LHCN-M2 (cell line): ENCODE data around the gene RAP1GAP. TPM values are rescaled to one million over a fixed set of nuclear protein-coding genes. Genes with fewer than 3 reads are reported as not detected.

Experiments used
- DNase-seq: peaks from one replicate; pipeline ENCODE4 v3.0.0-alpha.2; 2012; ENCODE audit warnings: low read depth
- total RNA-seq: library from RNA; depleted of rRNA; stranded (reverse); fragments of >200 nt; gene quantifications from 2 replicates; pipeline ENCODE4 v1.2.3, GENCODE V29; 2014

RAP1GAP gene
- total RNA-seq, 1 experiment from 2014 or later: 0.06 TPM

DNA sequence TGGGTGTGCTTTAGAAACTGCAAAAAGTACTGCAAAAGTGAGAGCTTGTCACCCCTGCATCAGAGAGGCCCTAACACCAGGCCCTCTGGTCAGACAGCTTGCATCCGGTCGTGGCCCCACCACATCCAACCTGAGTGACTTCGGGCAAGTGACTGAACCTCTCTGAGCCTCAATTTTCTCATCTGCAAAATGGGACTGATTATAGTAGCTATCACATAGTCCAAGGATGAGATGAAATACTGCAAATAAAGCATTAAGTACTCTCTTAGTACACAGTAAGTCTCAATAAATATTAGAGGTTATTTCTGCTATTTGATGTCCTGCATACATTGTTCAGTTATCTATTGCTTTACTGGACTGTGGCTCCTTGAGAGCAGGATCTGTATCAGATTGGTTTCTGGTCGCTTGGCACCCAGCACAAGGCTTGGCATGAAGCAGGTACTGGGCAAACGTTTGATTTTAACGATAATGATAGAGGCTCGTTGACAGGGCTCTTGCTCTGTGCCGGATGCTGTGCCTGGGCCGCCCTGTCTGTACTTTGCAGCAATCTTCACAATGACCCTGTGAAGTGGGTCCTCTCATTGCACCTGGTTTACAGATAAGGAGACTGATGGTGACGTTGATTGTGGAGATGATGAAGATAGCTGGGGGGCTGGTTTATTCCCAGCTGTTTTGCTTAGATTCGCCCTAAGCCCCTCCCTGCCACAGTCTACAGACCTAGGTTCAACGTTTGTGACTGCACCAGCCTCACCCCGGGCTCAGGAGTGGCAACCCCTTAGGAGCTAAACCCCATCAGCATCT is 43.6 kb downstream of the RAP1GAP start:
- no peak for DNase-seq

DNA sequence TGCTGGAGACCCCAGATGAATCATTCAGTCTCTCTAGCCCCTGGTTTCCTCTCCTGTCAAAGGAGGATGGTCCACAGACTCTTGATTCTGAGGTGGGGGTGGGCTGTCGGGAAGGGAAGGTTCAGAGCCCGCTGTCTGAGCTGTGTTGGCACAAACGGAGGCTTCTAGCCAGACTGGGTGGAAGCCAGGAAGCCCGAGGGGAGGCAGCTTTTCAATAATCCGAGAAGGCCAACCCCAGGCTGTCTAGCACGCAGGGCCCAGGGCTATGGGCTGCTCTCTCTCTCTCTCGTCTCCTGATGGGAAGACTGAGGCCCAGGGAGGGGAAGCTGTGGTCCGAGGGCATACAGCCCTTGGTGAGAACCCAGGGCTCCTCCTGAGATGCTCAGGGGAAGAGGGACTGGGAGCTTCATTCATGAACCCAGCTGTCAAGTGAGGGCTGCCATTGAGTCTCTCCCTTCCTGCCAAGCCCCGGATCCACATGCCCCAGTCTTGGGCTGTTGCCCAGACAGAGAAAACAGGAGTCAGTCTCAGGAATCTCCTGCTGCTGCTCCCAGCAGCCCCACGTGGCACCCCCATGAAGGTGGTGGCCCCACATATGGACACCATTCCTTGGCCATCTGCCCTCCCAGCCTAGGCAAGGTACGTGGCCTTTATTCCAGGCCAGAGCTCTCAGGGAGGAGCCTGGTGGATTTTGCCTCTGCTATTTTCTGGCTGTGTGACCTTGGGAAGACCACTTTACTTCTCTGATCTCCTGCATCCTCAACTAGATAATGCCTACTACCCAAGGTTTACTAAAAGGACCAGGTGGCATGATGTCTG is 44.4 kb downstream of the RAP1GAP start:
- no peak for DNase-seq

DNA sequence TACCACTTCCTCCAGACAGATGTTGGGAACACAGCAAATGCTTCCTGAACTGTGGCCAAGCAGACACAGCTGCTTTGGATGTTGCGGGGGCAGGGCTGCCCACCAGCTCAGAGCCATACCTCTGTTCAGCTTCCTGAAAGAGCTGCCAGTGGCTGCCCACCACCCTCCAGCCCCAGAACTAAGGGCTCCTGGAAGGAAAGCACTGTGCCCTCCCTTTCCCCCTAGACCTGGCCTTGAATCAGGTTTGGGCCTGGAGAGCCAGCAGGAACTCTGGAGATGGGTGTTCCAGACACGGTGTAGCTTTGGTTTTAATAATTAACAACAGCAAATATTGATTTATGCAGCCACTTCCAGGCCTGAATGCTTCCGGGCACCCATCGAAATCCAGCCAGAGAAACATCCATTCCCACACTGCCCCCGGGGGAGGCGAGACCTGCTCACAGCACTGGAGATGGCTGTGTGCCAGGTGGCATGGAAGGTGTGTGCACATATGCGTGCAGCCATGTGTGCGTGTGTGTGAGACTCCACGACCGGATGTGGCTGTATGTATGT is 45.7 kb downstream of the RAP1GAP start:
- DNase-seq: no peak

DNA sequence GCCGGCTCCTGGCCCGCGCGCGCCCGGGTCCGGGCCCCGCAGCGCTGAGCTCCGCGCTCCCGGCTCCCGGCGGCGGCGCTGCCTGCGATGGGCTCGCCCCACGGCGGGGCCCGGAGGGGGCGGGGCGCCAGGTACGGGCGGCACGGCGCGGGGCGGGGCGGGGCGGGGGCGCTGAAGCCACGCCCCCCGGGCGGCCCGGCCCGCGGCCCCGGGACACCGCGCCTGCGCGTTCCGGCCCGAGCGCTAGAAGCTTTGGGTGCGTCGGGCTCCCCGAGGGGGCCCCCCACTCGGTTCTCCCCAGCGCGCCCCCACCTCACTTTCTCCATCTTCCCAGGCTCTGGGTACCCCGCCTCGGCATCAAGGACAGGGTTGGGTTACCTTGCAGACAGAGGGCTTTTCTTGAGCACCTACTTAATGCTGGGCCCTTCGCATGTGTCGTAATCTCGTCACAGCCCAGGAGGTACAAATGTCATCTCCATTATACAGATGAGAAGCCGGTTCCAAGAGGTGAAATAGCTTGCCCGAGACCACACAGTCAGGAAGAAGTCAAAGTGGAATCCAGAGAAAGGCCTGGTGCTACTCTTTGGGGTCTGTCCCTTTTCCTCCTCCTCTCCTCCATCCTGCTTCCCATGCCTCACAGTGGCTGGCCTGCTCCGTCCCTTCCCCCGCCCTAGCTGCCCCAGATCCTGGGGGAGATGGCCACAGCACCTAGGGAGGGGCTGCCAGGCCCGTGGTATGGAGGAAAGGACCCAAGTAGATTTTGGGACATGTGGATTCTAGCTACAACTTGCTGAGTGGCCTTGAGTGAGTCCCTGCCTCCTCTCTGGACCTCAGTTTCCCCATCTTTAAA is 46.5 kb downstream of the RAP1GAP start:
- no peak for DNase-seq

DNA sequence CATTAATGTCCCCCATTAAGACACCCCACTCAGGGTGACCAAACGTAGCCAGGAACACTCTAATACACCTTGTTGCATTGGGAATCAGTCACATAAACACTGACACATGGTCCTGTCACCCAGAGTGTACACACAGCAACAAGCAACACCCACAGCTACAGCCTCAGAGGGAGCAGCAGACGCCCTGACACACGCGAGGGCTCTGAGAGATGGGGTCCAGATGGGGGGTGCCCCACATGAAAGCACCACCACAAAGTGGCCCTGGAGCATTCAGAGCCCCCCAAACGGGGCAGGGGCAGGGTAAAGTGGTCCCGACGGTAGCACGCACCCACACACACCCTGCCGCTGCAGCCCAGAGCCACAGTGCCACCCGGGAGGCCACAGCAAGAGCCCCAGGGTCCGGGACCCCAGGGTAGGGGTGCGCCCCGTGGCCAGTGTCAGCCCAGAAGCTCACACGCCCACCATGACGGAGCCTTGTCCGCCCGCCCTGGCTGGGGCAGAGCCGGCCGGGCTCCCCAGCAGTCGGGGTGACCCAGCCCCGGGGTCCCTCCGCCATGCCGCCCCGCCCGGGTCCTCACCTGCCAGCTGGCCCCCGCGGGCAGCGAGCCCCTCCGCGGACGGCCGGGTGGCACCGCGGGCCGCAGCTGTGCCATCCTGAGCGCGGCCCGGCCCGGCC is 47.3 kb downstream of the RAP1GAP start:
- no peak for DNase-seq

DNA sequence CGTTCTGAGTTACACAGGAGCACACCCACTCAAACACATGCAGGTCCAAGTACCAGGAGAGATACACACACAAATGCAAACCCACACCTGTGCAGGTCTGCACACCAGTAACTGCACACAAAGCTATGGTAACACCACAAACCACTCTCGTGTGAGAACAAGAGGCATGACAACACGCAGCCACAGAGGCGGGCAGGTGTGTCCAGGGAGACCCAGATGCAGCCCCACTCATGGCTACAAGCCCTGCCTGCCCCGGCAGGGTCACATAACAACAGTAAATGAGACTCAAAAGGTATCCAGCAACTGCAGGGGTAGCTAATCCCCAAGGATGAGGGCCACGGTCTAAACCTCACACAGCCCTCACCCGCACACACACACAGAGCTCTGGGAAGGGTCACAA is 48.1 kb downstream of the RAP1GAP start:
- DNase-seq: no peak

DNA sequence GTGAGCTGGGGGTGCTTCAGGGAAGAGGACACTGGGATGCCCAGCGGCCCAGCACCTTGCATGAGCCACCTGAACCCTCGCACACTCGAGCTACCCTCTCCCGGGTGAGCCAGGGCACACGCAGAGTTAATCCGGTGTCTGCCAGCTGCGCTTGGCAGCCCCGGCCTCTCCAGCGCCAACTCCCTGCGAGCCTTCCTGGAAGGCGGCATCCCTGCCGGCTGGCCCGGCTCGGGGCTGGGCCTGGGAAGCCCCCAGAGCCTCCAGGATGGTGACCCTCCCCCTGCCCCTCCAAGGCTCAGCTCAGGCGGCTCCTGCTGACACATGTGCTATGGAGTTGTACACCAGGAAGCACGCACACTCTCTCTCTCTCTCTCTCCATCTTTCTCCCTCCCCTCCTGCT is 48.7 kb downstream of the RAP1GAP start:
- no peak for DNase-seq

DNA sequence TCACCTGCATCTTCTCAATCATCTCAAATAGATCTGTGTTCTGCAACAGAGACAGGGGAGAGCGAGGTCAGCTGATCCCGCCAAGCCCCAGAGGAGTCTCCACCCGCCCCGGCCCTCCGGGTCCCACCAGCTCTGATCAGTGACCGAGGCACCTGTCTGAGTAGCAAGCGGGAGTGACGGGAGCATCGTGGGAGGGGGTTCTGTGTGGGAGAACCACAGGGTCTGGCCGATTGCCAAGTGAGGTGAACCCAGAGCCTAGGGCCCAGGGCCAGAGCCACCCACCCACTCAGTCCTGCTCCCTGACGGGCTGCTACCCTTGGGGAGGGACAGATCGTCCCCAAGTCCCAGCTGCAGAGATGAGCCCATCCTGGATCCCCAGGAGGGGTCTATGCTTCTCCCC is 49.1 kb downstream of the RAP1GAP start:
- DNase-seq: no peak

DNA sequence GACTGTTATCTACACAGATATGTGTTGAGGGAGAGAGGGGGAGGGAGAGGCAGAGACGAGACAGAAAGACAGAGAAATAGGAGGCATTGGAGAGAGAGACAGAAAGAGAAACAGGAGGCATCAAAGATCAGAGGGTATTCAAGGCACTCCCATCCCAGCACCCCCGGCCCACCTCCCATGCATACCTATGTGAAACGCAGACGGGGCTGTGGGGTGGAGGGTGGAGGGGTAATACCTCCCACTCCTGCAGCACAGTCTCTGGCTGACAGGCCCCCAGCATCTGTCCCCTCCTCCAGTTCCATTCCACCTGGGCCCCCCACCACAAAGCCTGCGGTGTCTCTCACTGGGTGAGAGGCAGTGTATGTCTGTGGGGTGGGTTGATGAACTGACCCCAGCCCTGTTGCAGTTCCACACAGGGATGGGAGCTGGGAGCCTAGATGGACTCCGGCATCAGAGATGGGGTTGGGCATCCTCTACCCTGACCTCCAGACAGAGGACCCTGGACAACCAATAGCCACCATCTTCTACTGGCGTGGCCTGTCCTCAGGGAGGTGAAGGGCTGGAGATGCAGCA is 49.7 kb downstream of the RAP1GAP start:
- no peak for DNase-seq

DNA sequence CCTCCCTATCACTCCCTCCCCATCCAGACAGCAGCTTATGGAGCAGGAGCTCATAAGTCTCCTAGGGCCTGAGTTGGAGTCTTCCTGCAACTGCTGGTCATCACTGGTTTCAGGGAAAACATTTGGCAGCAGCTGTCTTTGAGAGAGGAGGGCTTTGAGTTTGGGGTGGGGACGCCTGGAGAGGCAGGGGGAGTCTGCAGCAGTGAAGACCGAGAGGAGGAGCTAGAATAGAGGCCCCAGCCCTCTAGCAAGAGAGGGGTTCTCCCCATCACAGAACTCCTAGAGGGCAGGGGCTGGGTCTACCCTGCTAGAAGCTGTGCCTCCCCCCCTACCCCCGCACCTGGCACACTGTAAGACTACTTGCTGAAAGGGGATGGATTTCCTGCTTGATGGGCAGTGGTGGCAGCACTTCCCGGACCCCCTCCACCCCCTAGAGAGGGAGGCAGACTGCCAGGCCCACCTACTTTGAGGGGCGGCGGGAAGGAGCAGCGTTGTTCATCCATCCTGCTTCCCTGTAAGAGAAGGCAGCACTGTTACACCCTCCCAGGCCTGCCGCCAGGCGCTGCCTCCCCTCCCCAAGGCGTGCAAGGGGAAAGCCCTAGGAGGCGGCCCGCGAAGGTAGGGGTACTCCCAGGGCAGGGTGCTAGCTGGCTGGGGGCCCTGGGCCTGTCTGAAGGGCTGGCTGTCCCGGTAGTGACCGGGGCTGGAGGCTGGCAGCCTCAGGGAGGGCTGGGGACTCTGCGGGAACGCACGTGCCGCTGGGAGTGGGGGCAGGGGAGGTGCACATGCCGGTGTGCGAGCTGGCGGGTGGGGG is 50.4 kb downstream of the RAP1GAP start:
- no peak for DNase-seq

DNA sequence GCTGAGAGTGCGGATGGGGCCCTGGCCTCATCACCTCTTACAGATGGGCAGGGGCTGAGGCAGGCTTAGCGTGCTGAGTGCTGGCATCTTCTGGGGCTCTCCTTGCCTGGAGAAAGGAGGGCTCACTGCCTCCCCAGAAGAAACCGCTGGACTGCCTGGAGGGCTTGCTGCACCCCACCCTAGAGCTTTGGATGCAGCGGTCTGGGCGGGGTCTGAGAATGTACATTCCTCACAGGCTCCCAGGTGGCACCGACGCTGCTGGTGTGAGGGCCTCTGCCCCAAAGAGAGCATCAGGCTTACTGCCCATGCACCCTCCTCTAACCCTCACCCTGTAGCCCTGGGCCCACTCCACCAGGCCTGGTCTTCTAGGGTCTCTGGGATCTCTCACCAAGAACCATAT is 51.1 kb downstream of the RAP1GAP start:
- DNase-seq: no peak

DNA sequence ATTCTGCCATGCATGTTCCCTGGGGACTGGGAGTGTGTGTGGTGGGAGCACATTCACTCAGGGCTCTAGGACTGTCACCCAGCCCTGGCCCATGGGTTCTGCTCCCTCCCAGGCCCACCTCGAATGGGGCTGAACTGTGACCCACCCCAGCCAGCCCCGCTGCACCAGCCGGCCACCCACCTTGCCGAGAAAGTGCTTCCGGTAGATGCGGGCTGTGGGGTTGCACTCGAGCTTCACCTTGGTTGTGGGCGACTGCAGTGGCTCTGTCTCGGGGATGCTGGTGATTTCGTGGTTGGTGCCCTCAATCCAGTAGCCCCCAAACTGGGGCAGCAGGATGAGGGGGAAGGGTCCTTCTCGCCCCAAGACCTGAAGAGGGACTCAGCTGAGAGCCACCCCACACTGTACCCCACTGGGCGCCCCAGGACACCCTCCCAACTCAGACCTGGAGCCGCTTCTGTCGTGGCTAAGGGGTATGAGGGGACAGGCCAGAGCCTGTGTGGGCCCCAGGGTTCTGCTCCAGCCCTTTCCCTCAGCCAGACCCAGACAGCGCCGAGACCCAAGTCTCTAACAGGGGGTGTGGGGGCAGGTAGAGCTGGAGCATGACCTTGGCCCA is 51.9 kb downstream of the RAP1GAP start:
- DNase-seq: no peak

DNA sequence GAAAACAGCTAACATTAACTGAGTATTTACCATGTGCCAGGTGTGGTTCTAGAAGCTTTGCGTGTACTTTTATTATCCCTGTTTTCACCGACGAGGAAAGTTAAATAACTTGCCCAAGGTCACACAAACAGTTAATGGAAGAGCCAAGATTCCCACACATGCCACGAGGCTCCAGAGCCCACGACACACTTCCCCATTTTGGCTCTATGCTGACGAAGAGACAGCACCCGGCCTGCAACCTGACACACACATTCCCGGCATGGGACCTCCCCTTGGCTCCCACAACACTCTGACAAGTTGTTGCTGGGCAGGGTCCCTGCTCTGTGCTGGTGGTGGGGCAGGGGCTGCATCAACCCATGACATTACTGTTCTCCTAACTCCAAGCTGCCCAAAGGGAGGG is 52.8 kb downstream of the RAP1GAP start:
- DNase-seq: no peak

DNA sequence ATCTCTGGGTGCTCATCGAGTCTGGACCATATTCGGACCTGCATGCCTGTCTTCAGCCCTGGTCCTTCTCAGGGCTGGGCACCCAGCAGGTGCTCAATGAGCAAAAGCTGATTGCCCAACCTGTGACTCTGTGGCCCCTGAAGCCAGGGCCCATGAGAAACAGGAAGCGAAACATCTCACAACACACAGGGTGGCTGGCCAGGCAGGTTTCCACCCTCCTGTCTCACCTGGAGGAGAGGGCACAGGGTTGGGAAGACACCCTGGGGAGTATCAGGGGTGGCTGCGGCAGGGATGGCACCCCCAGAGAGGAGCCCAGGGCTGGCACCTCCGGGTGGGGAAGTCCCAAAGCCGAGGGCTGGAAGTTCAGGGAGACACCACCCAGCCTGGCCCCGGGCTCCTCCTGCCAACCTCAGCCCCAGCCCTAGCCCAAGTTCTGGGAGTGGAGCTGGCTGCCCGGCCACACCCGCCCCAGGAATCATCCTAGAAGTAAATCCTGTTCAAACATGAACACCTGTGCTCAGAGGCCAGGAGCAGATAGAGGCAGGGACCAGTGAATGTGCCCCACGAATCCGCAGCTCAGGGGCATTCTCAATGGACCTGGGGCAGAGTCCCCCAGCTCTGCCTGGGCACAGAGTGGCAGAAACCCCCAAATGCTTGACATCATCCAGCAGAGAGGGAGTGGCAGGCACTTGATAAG is 54.6 kb downstream of the RAP1GAP start:
- no peak for DNase-seq

DNA sequence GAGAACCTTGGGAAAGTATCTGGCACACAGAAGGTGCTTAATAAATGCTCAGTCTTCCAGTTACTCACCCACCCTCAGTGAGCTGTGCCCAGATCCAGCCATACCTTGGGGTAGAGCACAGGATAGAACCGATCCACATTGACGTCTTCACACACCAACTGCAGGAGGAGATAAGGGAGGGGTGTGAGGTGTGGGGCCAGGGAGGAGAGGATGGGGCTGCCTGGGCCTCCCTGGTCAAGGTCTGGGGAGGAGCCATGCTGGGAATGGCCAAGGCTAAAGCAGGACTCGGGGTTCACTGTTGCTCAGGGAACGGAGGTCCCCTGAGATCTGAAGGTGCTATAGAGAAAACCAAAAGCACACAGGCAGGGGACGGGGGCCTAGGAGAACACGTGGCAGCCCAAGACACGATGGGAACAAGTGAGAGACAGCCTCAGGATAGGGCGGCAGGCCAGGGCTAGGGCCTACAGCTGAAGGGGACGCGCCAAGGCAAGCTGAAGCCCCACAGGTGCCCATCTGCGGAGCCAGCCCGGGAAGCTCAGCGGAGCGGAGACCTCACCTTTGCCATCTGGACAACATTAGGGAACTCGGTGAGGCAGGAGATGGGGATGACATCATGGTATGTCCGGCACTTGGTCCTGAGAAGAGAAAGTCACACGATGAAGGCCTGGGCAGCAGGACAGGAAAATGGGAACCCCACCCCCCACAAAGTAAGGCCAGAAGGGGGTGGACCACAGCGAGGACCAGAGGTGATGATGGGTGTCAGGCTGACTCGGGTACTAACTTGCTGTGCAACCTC is 55.9 kb downstream of the RAP1GAP start:
- no peak for DNase-seq

DNA sequence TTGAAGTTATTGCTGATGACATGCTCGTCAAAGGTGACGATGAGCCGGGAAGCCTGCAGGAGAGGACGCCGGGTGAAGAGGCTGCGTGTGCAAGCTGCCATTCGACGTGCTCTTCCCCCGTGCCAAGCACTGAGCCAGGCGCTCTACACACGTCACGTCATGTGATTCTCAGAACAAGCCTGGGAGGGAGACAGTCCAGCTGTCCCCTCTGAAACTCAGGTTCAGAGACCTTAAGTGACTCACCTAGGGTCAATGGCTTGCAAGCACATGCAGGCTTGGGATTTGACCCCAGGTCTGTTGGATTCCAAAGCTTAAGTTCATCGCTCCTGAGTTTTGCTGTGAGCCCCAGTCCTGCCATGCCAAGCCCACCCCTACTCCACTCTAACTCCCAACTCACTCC is 57.1 kb downstream of the RAP1GAP start:
- DNase-seq: no peak

DNA sequence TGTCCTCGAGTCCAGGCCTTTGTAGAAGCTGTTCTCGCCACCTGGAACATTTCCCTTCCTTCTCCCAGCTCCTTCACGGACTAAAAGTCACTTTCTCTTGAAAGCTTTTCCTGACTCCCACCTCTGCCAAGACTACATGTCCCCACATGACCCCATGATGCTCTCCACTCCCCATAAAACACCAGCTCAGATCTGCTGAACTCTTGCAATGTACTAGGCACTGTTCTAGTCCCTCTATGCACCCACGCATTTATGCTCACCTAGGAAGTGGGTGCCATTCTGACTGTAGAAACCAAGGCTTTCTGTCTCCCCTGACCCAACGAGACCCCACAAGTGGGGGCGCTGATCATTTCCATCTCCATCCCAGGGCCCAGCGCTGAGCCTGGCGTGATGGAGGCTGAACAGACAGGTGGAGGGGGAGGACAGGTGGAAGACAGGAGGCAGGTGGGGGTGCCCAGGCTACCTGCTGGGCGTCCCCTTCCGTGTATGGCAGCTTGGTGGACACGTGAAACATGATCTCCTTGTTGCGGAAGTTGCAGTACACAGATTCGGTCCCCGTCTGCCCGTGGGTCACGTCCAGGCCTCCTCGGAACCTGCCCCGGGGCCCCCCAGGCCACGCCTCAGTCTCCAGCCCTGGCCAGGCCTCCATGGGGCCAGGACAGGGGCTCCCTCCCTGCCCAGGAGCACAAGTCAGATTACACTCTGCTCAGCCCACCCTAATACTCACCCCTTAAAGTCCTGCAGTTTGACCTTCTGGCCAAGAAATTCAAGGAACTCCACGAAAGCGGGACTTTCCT is 58.0 kb downstream of the RAP1GAP start:
- DNase-seq: no peak
